Stimulated activated CD8-positive, alpha-beta memory T cell treated with anti-CD3 and anti-CD28 coated beads, Interleukin-12 subunit alpha, Interleukin-12 subunit beta, amount 100 ng/mL, for 1 hour (primary cell): Measurements from ENCODE around the gene ITPR3.

ENCODE experiments used
- DNase-seq: peaks from one replicate; pipeline ENCODE4 v3.0.0-alpha.2; 2020; ENCODE audit warnings: low read depth

Gene ITPR3

GRCh38 chr6:33719326-33719987 lies 98.3 kb downstream of the ITPR3 start:
- no peak for DNase-seq

- no peak for DNase-seq
Observed at GRCh38 chr6:33720998-33721397, 99.9 kb downstream of the ITPR3 start.

DNA sequence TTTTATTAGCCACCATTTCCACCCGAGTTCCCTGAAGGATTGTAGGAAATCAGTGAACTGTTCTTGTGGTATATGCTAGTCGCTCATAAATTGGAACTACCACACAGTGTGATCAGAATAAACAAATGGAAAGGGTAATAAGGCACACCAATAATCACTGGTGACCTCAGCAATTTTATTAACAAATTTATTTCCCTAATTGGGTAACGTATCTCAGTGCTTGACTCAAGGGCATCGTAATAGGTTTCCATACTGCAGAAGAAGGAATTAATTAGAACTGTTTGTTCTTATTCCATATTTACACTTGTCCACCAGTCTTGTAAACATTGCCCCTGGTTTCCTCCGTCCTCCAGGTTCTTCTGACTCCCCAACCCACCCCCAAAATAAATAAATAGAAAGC lies 100.4 kb downstream of the ITPR3 start:
- no peak for DNase-seq

DNA sequence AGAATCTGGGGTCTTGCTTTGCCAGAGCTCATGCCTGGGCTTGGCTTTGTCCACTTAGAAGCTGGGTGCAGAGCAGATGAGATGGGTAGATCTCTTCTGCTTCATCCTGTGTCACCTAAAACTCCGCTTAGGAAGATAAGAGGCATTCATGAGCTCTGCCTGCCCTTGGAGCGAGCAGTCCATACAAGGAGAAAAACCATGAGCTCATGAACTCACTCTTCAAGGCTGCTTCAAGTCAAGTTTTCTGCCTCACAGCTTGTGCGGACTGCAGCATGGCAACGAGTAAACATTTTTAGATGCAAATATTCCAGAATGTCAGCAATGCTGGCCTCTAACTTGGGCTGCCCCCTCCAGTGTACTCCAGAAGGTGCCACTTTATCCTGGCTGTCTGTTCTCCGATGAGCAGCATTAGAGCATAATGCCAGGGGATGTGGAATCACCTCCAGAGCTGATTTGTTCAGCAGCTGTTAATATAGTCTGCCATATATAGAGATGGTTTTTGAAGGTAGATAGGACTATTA lies 101.0 kb downstream of the ITPR3 start:
- no peak for DNase-seq

GRCh38 chr6:33723371-33724085 lies 102.4 kb downstream of the ITPR3 start:
- no peak for DNase-seq

DNA sequence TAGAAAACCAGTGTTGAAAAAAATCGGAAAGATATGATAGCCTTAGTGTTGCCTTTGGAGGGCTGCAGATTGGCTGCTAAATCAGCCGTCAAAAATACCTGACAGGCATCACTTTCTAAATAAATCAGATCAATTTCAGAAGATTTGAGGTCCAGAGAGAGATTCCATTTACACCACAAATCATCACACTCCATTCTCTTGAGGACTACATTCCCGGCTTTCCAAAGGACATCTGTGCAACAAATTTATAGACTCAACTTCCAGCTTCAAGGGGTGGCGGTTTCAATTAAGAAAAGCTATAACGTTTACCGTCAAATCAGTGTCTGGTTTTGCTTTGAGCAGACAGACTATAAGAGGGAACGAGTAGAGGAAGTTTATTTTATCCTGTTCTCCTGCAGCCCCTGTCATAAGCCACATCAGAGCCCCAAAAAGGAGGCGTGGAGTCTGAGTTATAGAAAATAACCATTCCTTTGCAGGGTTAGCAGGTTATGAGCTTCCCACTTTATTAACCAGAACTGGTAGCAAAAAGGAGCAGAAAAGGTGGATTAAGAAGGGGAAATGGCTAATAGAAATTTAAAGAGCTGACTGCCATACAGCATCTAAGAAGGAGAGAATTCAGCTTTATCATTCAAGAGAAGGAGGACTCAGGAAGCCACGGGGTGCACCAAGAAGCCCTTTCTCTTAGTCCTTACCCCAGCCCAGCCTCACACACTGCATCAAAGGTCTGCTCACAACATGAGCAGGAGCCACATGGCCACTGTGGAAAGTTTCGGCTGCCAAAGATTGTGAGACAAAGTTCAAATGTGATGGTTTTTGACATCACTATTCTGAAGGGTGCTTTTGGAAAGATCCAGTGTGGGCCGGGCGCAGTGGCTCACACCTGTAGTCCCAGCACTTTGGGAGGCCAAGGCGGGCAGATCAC lies 103.2 kb downstream of the ITPR3 start:
- DNase-seq: no peak

DNA sequence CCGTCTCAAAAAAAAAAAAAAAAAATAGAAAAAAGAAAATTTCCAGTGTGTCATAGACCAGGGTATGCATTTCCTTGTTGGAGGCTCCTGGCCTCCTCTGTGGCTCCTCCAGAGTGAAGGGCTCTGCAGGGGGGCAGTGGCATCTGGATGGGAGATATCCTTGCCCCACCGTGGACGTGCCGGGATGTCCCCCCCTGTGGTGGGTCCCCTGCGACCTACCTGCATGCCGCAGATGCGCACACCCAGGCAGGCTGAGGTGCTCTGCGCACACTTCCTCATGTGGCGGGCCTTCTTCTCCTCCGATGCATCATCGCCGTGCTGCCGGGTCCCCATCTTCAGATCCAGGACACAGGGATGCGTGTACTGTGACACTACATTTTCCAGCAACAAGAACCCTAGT lies 104.1 kb downstream of the ITPR3 start:
- no peak for DNase-seq

DNA sequence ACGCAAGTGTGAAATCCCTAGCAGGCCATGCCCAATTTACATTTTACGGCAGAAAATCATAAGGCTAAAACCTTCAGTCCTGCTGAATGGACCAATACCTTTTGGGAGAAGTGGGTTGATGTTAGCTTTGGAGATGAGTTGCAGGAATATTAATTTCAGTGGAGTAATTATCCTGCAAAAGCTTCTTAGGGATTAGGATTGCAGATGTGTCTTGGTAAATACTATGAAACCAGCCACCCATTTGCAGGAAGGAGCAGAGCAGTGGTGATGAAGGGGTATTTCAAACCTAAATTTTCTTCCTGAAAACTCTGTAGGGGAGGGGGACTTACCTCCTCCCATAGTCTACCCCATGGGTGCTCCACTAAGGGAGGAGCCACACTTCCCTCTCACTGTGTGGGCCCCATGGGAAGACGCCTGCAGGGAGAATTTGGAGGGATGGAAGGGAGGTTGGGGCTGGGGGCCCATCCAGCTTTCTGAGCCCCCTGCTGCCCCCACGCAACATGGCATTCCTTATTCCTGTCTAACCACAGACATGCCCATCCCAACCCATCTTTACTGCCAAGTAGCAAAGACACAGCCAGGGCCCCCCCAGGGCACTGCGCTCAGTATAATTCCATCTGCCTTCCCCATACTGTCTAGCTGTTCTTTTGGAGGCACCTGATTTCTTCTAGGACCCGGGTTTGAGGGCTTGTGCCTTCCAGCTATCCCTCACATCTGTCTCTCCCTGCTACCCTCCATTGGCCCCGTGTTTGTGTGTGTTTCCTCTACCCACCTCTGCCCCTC lies 105.0 kb downstream of the ITPR3 start:
- no peak for DNase-seq

DNA sequence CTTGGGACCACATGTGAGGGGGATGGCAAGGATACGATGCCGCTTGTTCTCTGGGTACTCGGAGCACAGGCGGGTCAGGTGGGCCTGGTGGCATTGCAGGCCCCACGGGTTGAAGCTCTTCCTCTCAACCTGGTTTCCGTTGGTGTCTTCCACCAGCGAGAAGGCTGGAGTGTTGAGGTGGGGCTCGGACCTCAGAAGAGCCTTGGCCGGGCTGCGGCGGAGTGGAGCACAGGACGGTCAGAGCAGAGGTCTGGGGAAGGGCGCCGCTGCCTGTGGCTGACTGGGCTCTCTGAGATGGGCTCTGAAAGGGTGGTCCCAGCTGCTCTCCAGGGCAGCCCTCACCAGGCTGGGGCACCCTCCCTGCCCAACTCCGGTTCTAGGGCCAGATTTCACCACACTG lies 105.6 kb downstream of the ITPR3 start:
- DNase-seq: no peak

GRCh38 chr6:33727126-33727525 lies 106.0 kb downstream of the ITPR3 start:
- no peak for DNase-seq

GRCh38 chr6:33727932-33728331 lies 106.8 kb downstream of the ITPR3 start:
- no peak for DNase-seq

GRCh38 chr6:33728438-33728837 lies 107.3 kb downstream of the ITPR3 start:
- DNase-seq: no peak

GRCh38 chr6:33729059-33729458 lies 107.9 kb downstream of the ITPR3 start:
- no peak for DNase-seq

DNA sequence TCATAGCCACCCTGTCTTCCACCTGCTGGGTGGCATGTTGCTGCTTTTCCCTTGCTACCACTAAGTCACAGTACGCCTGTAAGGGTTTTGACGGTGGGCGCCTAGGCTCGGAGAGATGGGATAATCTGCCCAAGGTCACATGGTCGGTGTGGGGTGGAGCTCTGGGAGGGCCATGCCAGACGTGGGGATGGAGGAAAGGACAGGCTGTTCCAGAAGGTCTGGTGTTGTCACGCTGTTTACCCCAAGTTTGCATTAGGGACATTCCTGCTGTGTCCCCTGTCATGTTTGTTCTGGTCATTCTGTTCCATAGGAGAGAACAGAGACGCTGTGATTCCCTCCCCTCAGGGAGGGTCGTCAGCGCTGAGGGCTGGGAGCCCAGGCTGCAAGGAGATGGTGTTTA lies 109.5 kb downstream of the ITPR3 start:
- no peak for DNase-seq

GRCh38 chr6:33731035-33731434 lies 109.9 kb downstream of the ITPR3 start:
- DNase-seq: no peak

DNA sequence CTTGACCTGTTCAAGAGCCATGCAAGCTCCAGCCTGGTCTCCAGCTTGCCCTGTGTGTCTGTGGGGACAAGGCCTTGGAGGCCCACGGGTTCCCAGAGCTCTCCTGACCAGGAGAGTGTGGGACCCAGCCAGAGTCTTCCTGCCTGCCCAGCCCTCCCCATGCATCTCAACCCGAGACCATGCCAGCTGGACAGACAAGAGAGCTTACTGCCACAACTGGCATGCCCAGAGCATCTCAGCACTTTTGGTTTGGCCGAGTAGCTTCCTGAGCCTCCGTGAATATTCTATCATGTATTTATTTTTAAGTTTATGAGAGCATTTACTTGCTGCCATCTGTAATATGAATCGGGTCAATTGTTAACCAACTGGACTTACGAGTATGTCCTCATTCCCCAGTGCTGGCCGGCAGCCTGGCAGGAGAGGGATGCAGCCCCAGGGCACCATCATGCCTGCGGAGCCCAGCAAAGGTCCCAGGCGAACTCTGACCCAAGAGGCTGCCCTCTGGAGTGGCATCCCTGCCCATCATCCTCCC lies 110.7 kb downstream of the ITPR3 start:
- DNase-seq: no peak

DNA sequence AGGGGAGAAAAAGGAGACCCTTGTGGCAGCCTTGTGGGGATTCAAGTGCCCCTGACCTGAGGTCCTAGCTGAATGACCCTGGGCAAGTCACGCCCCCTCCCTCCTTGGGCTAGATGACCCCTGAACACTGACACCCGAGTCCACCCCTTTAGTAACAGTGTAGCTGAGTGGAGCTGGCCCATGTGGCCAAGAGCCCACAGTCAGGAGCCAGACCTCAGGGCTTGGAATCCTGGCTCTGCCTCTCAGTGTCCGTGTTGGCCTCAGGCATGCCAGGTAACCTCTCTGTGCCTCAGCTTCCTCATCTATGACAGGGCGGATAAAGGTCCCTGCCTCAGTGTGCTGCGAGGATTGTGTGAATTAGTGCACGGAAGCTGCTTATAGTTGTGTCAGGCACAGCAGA lies 111.3 kb downstream of the ITPR3 start:
- no peak for DNase-seq

DNA sequence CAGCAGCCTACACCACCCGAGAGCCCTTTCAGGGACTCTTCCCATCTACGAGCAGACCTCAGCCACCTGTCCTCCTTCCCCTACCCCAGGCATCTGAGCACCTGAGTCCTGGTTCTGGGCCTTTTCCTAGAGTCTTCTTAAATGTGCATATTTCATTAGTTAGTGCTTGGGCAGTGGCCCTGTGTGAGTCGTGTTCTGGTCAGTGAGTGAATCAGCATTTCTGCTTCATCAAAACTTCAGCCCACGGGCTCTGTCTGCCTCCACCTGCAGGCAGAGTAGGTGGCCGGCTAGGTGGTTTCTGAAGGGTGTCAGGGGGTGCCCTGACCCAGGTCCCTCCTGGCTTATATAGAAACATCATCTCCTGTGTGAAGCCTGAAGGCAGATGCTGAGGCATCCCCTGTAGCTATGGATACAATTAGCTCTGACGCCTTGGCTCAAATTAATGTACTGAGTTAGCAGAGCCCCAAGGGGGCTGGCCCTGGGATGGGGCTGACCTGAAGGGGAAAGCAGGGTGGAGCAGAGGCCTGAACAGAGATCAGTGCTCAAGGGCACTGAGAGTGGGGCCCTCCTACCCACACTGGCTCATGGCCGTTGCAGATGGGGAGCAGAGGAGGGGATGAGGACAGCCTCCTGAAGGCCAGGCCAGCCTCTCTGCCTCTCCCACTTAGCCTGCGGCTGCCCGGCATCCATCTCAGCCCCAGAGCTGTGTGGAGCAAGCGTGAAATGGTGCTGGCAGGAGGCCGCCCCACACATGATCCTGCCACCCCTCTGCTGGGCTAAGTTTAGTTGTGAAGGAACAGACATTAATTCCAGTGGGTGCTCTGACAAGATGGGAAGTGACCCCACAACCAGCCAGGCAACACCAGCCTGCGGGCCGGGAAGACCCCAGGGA lies 111.9 kb downstream of the ITPR3 start:
- DNase-seq: no peak

DNA sequence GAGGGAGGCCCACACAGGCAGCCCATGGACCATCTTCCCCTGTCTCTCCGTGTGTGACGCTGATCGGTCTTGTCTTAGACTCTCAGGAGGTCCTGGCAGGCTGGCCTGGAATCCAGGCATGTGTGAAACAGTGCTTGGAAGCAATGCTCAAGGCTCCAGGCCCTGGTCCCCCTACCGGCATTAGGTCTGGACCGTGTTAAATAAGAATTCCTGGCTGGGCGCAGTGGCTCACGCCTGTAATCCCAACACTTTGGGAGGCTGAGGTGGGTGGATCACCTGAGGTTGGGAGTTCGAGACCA lies 112.5 kb downstream of the ITPR3 start:
- DNase-seq: no peak

DNA sequence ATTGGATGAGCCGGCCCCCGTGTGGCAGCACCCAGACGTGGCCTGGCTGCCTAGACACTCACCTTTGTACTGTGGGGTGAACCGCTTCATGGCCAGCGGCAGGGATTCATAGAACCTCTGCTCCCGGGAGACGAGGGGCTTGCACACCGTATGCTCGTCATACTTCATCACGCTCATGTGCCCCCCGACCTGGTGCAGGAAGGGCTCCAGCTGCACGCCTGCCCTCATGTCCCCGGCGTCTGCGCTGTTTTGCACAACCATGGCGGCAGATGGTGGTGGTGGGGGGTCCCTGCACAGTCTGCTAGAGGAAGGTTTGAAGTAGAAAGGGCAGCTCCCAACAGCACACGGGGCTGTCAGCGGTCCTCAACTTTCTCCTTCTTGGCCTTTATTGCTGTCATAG lies 114.1 kb downstream of the ITPR3 start:
- no peak for DNase-seq
